GM21390 (cell line): Measurements from ENCODE around the gene MRPS9.

Source experiments
- ATAC-seq: cut with Tn5 transposase; IDR thresholded peaks from one replicate; pipeline ENCODE4 v1.9.1; 2021; ENCODE audit not compliant: unreplicated experiment

Gene MRPS9

GRCh38 chr2:105118960-105119359 lies 81.1 kb downstream of the MRPS9 start:
- ATAC-seq = no peak

GRCh38 chr2:105121434-105121833 lies 83.6 kb downstream of the MRPS9 start:
- ATAC-seq = no peak

- ATAC-seq = no peak
These were observed 87.6 kb downstream of the MRPS9 start for GRCh38 chr2:105125428-105125827.

GRCh38 chr2:105125920-105126319 lies 88.1 kb downstream of the MRPS9 start:
- no peak for ATAC-seq

GRCh38 chr2:105126336-105126735 lies 88.5 kb downstream of the MRPS9 start:
- no peak for ATAC-seq

GRCh38 chr2:105127289-105127915 lies 89.5 kb downstream of the MRPS9 start:
- no peak for ATAC-seq

GRCh38 chr2:105129722-105130232 lies 91.9 kb downstream of the MRPS9 start:
- ATAC-seq = peak; percentile 95

GRCh38 chr2:105130546-105130945 lies 92.7 kb downstream of the MRPS9 start:
- ATAC-seq = no peak

- no peak for ATAC-seq
These were observed 96.2 kb downstream of the MRPS9 start for GRCh38 chr2:105134081-105134480.

- ATAC-seq = no peak
These were observed 97.6 kb downstream of the MRPS9 start for GRCh38 chr2:105135436-105135835.

- ATAC-seq = no peak
These were observed 98.5 kb downstream of the MRPS9 start for GRCh38 chr2:105136394-105136793.

GRCh38 chr2:105138643-105139042 lies 100.8 kb downstream of the MRPS9 start:
- no peak for ATAC-seq

GRCh38 chr2:105139556-105140239 lies 101.8 kb downstream of the MRPS9 start:
- no peak for ATAC-seq

- ATAC-seq = no peak
These were observed 102.3 kb downstream of the MRPS9 start for GRCh38 chr2:105140240-105140568.

GRCh38 chr2:105141099-105141614 lies 103.3 kb downstream of the MRPS9 start:
- no peak for ATAC-seq

GRCh38 chr2:105142239-105142638 lies 104.4 kb downstream of the MRPS9 start:
- ATAC-seq = no peak

- no peak for ATAC-seq
These were observed 105.2 kb downstream of the MRPS9 start for GRCh38 chr2:105143094-105143466.

GRCh38 chr2:105143467-105144151 lies 105.7 kb downstream of the MRPS9 start:
- no peak for ATAC-seq

GRCh38 chr2:105144152-105144940 lies 106.5 kb downstream of the MRPS9 start:
- ATAC-seq = no peak

- ATAC-seq = peak; percentile 54
These were observed 107.1 kb downstream of the MRPS9 start for GRCh38 chr2:105144941-105145300.

- ATAC-seq = no peak
These were observed 111.4 kb downstream of the MRPS9 start for GRCh38 chr2:105149272-105149671.
